Measurements from ENCODE around the gene SLC26A2. TPM values are rescaled to one million over a fixed set of nuclear protein-coding genes. Genes with fewer than 3 reads are reported as not detected.
"Not testable (repeated sequence)": the region's sequence is repeated elsewhere in the genome, so short reads cannot be mapped to it uniquely, and the experiment has no call there.

The SLC26A2 gene
- polyA plus RNA-seq, 3 donors from 2014 or later: 2.4 to 3.6 (median 2.4) TPM

GRCh38 chr5:150015415-150015814, 54.9 kb downstream of the SLC26A2 start:
- Mint-ChIP-seq H3K27me3 (ENCODE audit: low read depth in 3 of 3) (peaks cover 0 to 3% (median 2%) of the 10 kb centered on the region in 3 donors), H3K9me3 (peaks cover 0 to 8% (median 0%) of the 10 kb centered on the region in 6 donors), H3K4me3 (no peak overlapping the region), H3K36me3 (peaks cover 58 to 87% (median 76%) of the 10 kb centered on the region in 3 donors), H3K27ac (no peak overlapping the region), H3K4me1 (peaks cover 0 to 2% of the 10 kb centered on the region in 2 donors)
- no peak for DNase-seq

DNA sequence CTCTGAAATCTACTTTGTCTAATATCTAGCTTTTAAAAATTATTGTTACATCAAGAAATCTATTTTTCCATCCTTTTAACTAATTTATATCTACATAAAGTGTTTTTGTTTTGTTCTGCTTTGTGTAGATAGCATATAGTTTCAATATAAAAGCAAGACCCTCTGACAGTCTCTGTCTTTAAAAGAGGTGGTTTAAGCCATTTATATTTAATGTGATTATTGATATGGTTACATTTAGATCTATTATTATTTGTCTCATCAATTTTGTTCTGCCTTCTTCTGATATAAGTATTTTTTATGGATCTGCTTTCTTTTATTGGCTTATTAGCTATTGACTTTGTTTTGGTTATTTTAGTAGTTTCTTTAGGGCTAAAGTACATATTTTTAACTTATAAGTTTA, 56.0 kb downstream of the SLC26A2 start:
- H3K4me3 Mint-ChIP-seq: no peak overlapping the region
- DNase-seq: no peak
- peaks cover 0 to 8% (median 0%) of the 10 kb centered on the region in 6 donors for H3K9me3 Mint-ChIP-seq
- H3K4me1 Mint-ChIP-seq: no peaks in the 10 kb centered on the region
- peaks cover 0 to 3% (median 2%) of the 10 kb centered on the region in 3 donors for H3K27me3 Mint-ChIP-seq (ENCODE audit: low read depth in 3 of 3)
- H3K27ac Mint-ChIP-seq: no peak overlapping the region
- H3K36me3 Mint-ChIP-seq: peaks cover 64 to 89% (median 80%) of the 10 kb centered on the region in 3 donors

DNA sequence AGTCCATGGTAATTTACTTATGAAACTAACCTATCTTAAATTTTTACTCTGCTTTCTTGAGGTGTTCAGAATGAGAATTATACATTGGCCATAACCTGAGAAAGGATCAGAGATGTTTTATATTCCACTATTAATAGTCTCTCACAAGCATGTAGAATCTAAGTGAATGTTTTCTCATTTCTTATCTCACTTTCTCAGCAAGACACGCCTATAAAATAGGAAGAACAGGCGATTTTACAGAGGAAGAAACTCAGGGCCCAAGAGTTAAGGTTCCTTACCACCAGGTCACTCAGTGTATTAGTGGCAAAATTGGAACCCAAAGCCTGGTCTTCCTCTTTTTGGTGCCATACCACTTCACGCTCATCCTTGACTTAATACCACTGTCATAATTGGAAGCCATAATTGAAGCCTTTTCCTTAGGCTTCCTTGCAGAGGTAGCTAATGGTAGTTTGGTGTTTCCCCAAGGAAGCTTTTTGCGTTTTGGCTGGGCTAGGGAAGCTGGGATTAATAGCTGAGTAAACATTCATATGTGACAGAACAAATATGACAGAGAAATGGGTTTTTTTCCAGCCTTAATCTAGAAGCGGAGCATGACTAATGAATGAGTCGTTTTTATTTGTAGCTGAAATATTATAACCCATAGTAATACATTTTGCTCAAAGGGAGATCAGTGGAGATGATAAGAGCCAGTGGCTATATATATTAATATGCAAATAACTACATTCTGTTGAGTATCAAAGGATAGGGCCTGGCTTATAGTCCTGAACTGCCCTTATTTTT, 56.9 kb downstream of the SLC26A2 start:
- no peak for DNase-seq
- peaks cover 0 to 3% (median 2%) of the 10 kb centered on the region in 3 donors for H3K27me3 Mint-ChIP-seq (ENCODE audit: low read depth in 3 of 3)
- H3K4me3 Mint-ChIP-seq: no peak overlapping the region
- H3K27ac Mint-ChIP-seq: no peak overlapping the region
- peaks cover 0 to 8% (median 0%) of the 10 kb centered on the region in 6 donors for H3K9me3 Mint-ChIP-seq
- no peaks in the 10 kb centered on the region for H3K4me1 Mint-ChIP-seq
- H3K36me3 Mint-ChIP-seq: peaks cover 66 to 91% (median 81%) of the 10 kb centered on the region in 3 donors

DNA sequence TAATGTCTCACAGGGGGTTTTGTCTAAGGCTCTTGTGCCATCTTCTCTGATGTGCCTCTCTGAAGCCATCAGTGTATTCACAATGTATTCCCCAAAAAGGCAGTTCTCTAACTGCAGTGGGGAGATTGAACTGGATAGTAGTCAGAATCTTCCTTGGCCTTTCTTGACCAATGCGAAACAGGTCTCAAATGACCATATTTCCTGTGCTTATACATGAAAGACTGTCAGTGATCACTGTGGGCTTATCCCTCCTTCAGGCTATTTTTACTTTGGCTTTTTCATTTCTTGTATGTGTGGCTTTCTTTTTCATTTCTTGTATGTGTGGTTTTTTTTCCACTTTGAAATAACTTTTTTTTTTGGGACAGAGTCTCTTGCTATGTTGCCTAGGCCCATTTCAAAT, 59.7 kb downstream of the SLC26A2 start:
- DNase-seq: no peak
- Mint-ChIP-seq H3K27ac (no peak overlapping the region), H3K27me3 (ENCODE audit: low read depth in 3 of 3) (peaks cover 0 to 2% (median 0%) of the 10 kb centered on the region in 3 donors), H3K36me3 (peaks cover 50 to 90% (median 60%) of the 10 kb centered on the region in 3 donors), H3K9me3 (peaks cover 0 to 8% (median 0%) of the 10 kb centered on the region in 6 donors), H3K4me3 (no peak overlapping the region), H3K4me1 (no peaks in the 10 kb centered on the region)

DNA sequence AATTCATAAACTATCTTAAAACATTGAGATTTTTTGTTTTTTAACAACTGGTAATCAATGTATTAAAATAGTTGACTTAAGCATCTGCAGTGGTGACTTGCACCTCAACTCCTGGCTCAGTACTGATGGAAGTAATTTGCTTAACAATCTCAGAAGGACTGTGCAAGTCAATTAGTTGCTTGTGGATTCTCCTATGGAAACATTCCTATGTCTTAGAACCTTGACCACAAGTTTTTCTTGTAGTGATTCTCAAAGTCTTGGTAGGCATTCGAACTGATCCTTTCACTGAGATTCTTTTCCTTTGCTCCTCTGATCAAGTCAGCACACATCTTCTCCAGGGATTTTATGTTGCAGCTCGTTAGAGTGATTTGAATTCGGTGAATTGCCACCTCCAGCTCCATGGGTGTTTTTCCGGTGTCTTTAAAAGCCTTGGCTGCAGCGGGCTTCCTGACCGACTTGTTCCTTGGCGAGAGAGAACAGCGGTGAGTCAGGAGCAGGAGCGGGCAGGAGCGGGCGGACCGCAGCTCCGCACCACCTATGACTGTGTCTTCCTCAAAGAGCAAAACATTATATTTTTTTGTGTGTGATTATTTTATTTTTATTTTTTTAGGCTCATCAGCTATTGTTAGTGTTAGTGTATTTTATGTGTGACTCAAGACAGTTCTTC, 61.1 kb downstream of the SLC26A2 start:
- Mint-ChIP-seq H3K36me3 (peaks cover 43 to 90% (median 55%) of the 10 kb centered on the region in 3 donors), H3K4me1 (no peaks in the 10 kb centered on the region), H3K27ac (no peak overlapping the region), H3K9me3 (peaks cover 0 to 1% (median 0%) of the 10 kb centered on the region in 6 donors), H3K27me3 (ENCODE audit: low read depth in 3 of 3) (peaks cover under 1 to 2% (median 1%) of the 10 kb centered on the region in 3 donors), H3K4me3 (no peak overlapping the region)
- no peak for DNase-seq

DNA sequence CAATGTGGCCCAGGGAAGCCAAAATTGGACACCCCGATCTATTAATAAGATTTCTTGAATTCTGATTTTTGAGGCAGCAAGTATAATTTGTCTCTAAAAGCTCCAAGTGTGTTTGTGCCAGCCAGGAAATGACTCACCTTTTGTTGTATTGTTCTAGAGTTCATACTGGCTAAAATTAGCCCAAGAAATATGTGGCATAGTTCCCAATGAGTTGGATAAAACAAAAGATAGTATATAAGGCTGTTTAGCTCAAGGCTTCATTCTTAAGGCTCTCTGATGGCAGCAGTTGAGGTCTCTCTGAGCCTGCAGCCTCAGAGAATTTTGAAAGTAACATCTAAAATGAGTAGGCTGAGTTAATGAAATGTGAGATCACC, 61.6 kb downstream of the SLC26A2 start:
- no peak overlapping the region for H3K4me3 Mint-ChIP-seq
- no peak for DNase-seq
- H3K36me3 Mint-ChIP-seq: peaks cover 39 to 88% (median 51%) of the 10 kb centered on the region in 3 donors
- no peaks in the 10 kb centered on the region for H3K9me3 Mint-ChIP-seq
- H3K4me1 Mint-ChIP-seq: no peaks in the 10 kb centered on the region
- H3K27me3 Mint-ChIP-seq (ENCODE audit: low read depth in 3 of 3): peaks cover 1 to 2% (median 2%) of the 10 kb centered on the region in 3 donors
- no peak overlapping the region for H3K27ac Mint-ChIP-seq

DNA sequence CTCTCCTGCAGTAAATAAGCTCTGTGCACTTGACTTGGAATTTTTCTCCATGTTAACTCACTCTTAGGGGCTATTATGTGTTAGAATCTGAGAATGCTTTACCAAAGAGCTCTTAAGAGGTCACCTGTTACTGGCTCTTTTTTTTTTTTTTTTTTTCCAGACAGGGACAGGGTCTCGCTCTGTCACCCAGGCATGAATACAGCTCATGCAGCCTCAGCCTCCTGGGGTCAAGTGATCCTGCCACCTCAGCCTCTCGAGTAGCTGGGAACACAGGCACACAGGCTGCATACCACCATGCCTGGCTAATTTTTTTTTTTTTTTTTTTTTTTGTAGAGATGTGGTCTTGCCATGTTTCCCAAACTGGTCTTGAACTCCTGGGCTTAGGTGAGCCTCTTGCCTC, 62.1 kb downstream of the SLC26A2 start:
- Mint-ChIP-seq H3K4me3 (no peak overlapping the region), H3K9me3 (no peaks in the 10 kb centered on the region), H3K27ac (no peak overlapping the region), H3K36me3 (peaks cover 37 to 85% (median 51%) of the 10 kb centered on the region in 3 donors), H3K27me3 (ENCODE audit: low read depth in 3 of 3) (peaks cover 1 to 2% (median 2%) of the 10 kb centered on the region in 3 donors), H3K4me1 (no peaks in the 10 kb centered on the region)
- no peak for DNase-seq

- H3K36me3 Mint-ChIP-seq: peaks cover 42 to 86% (median 51%) of the 10 kb centered on the region in 3 donors
Observed at GRCh38 chr5:150023136-150023535, 62.6 kb downstream of the SLC26A2 start.

GRCh38 chr5:150024346-150024984, 63.9 kb downstream of the SLC26A2 start:
- no peak overlapping the region for H3K4me3 Mint-ChIP-seq
- peaks cover 1 to 3% (median 2%) of the 10 kb centered on the region in 3 donors for H3K27me3 Mint-ChIP-seq (ENCODE audit: low read depth in 3 of 3)
- no peaks in the 10 kb centered on the region for H3K4me1 Mint-ChIP-seq
- H3K9me3 Mint-ChIP-seq: no peaks in the 10 kb centered on the region
- peaks cover 38 to 84% (median 46%) of the 10 kb centered on the region in 3 donors for H3K36me3 Mint-ChIP-seq
- no peak for DNase-seq
- no peak overlapping the region for H3K27ac Mint-ChIP-seq

More at GRCh38 chr5:150023136-150023535, 62.6 kb downstream of the SLC26A2 start:
- no peaks in the 10 kb centered on the region for H3K4me1 Mint-ChIP-seq
- no peak overlapping the region for H3K27ac Mint-ChIP-seq
- no peak for DNase-seq
- no peak overlapping the region for H3K4me3 Mint-ChIP-seq
- H3K27me3 Mint-ChIP-seq (ENCODE audit: low read depth in 3 of 3): peaks cover 1 to 4% (median 2%) of the 10 kb centered on the region in 3 donors
- H3K9me3 Mint-ChIP-seq: no peaks in the 10 kb centered on the region

- H3K27ac Mint-ChIP-seq: peak overlapping the region in 1 of 6 donors; percentile 45
- no peaks in the 10 kb centered on the region for H3K9me3 Mint-ChIP-seq
- H3K4me1 Mint-ChIP-seq: no peaks in the 10 kb centered on the region
- peaks cover 1 to 5% (median 2%) of the 10 kb centered on the region in 3 donors for H3K27me3 Mint-ChIP-seq (ENCODE audit: low read depth in 3 of 3)
- H3K36me3 Mint-ChIP-seq: peaks cover 42 to 83% (median 45%) of the 10 kb centered on the region in 3 donors
- no peak overlapping the region for H3K4me3 Mint-ChIP-seq
- DNase-seq: no peak
Observed at GRCh38 chr5:150026682-150027172, 66.2 kb downstream of the SLC26A2 start.

DNA sequence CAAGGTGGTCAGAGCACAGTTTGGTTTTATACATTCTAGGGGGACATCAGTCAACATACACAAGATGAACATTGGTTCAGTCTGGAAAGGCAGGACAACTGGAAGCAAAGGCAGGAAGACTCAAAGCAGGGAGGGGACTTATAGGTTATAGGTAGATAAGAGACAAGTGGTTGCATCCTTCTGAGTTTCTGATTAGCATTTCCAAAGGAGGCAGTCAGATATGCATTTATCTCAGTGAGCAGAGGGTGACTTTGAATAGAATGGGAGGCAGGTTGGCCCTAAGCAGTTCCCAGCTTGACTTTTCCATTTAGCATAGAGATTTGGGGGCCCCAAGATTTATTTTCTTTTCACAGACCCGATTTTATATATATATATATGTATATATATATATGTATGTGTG, 67.5 kb downstream of the SLC26A2 start:
- not testable (repeated sequence) for H3K4me3 Mint-ChIP-seq; H3K9me3 Mint-ChIP-seq; H3K4me1 Mint-ChIP-seq; H3K27me3 Mint-ChIP-seq (ENCODE audit: low read depth in 3 of 3); H3K27ac Mint-ChIP-seq; DNase-seq
- peaks cover 46 to 83% (median 48%) of the 10 kb centered on the region in 3 donors for H3K36me3 Mint-ChIP-seq

- no peaks in the 10 kb centered on the region for H3K9me3 Mint-ChIP-seq
- H3K4me3 Mint-ChIP-seq: no peak overlapping the region
- H3K27me3 Mint-ChIP-seq (ENCODE audit: low read depth in 3 of 3): peaks cover 0 to 3% (median 2%) of the 10 kb centered on the region in 3 donors
- no peak overlapping the region for H3K27ac Mint-ChIP-seq
- no peak for DNase-seq
- H3K36me3 Mint-ChIP-seq: peaks cover 71 to 95% (median 86%) of the 10 kb centered on the region in 3 donors
- H3K4me1 Mint-ChIP-seq: no peaks in the 10 kb centered on the region
Observed at GRCh38 chr5:150033334-150033733, 72.8 kb downstream of the SLC26A2 start.

- Mint-ChIP-seq H3K4me3 (no peak overlapping the region), H3K4me1 (no peaks in the 10 kb centered on the region), H3K9me3 (no peaks in the 10 kb centered on the region), H3K27me3 (ENCODE audit: low read depth in 3 of 3) (peaks cover 0 to 3% (median 1%) of the 10 kb centered on the region in 3 donors), H3K36me3 (peaks cover 77 to 98% (median 90%) of the 10 kb centered on the region in 3 donors), H3K27ac (no peak overlapping the region)
- no peak for DNase-seq
Observed at GRCh38 chr5:150034662-150035061, 74.1 kb downstream of the SLC26A2 start.
